HCEC 1CT (cell line): ENCODE measurements around the gene TEKTIP1.

Experiments used
- DNase-seq: peaks from one replicate; pipeline ENCODE4 v3.0.0-alpha.2; 2017

Gene TEKTIP1

DNA sequence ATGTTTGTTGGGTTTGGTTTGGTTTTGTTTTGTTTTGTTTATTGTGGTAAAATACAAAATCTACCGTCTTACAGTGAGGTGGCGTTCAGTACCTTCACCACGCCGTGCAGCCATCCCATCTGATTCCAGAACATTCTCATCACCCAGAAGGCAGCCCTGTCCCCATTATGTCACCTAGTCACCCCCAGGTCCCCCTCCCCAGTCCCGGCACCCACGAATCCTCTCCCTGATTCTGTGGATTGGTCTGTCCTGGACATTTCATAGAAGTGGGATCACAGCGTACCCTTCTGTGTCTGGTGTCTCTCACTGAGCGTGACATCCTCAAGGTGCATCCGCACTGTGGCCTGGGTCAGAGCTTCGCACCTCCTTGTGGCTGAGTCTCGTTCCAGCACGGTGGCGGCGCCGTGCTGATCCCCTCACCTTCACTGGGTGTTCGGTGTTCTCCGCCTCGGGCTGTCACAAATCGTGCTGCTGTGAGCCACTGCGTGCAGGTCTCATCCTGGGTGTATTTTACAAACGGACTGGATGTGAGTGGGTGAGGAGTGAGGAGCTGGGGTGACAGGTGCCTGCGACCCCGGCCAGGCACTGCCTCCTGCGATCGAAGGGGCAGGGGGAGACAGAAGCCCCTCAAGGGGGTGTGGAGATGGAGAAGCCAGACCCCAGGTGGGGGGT, 580 bp upstream of the TEKTIP1 start:
- no peak for DNase-seq

DNA sequence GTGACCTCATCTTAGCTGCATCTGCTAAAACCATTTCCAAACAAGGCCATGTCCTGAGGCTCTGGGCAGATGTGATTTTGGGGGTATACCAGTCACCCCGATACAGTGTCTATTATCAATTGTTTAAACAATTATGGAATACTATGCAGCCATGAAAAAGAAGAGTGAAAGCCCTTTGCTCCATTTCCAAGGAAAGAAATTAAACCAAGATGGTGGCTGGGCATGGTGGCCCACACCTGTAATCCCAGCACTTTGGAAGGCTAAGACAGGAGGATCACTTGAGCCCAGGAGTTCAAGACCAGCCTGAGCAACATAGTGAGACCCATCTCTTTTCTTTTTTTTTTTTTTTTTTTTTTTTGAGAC, 763 bp downstream of the TEKTIP1 start:
- DNase-seq: no peak

DNA sequence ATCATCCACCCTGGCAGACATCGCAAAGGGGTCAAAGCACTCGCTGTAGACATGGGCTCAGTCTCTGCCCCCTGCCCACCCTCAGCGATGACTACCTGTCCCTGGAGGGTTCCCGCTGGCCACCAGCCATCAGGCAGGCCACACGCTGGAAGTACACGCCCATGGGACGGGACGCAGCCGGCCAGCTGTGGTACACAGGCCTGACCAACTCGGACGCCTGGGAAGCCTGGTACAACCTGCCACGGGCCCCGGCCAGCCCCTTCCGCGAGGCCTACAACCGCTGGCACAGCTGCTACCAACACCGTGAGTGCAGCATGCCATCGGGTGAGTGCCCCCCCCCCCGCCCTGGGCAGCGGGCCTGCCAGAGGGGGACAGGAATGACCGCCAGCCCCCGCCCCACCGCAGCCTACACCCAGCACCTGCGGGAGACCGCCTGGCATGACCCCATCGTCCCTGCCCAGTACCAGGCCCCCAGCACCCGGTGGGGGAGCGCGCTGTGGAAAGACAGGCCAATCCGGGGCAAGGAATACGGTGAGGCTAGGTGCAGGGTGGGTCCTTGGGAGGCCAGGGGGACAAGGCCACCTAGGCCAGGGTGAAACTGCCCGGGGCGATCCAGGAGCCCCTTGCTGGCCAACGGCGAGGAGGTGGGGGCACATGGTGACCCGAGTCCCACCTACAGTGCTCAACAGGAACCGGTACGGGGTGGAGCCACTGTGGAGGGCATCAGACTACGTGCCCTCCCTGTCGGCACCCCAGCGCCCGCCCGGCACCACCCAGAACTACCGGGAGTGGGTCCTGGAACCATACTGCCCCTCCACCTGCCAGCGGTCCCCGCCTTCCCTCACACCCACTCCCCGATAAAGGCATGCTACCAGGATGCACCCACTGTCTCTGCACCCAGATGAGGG, 4.4 kb downstream of the TEKTIP1 start:
- no peak for DNase-seq

DNA sequence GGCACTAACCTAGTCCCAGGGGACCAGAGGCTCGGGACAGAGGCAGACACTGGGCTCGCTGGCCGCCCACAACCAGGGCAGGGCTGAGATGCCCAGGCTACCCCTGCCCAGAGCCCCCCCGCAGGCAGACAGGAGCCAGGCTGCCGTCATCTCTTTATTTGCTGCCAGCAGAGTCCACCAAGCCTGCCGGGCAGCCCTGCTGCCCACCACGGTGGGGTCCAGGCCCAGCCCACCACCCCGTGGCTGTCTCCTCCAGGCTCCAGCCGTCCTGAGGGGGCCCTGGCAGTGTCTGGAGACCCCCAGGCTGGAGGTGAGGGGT, 5.0 kb downstream of the TEKTIP1 start:
- DNase-seq: no peak

DNA sequence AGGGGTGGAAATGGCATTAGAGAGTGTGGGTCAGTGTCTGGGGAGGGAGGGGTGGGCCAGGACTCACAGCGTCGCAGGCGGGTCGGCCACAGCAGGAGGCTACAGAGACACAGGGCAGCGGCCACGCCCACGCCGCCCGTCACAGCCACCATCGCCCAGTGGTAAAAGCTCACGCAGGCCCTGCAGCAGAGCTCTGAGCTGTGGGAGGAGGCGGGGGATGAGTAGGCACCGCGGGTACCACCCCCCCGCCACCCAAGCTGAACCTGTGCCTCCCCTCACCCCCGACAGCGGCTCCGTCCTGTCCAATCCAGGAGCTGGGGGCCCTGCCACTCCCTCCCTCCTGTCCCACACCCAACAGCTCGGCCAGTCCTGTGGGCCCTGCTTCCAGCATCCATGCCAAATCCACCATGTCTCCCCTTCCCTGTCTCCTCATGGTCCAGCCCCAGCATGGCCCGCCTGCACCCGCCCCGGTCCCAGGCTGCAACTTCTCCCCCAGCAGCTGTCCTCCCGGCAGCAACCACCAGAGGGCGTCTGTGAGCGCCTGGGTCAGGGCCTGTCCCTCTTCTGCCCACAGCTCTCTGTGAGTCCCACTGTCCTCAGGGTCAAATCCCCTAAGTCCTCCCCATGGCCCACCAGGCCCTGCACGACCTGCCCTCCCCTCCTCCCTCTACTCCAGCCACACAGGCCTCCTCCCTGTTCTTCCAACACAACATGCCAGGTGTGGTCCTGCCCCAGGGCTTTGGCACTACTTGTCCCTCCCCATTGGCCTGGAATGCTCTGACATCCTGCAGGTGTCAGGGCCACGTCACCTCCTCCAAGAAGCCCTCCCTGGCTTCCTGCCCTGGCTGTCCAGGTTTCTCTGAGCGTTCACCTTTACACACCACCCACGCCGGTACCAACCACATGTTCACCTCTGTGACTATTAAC, 6.0 kb downstream of the TEKTIP1 start:
- DNase-seq: no peak

DNA sequence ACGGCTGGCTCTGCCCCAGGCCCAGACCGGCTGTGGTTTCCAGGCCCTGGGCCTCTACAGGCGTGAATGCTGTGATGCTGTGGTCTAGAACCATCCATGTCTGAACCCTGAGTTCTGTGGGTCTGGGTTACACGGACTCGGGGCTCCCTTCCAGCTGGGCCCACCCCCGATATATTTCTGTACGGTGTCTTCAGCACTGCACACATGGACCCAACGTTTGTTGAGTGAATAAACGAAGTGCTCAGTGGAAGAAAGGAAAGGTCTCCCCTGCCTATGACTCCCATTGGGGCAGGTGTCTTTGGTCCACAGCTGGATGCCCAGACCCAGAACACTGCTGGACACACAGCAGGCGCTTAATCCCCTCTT, 6.7 kb downstream of the TEKTIP1 start:
- no peak for DNase-seq

DNA sequence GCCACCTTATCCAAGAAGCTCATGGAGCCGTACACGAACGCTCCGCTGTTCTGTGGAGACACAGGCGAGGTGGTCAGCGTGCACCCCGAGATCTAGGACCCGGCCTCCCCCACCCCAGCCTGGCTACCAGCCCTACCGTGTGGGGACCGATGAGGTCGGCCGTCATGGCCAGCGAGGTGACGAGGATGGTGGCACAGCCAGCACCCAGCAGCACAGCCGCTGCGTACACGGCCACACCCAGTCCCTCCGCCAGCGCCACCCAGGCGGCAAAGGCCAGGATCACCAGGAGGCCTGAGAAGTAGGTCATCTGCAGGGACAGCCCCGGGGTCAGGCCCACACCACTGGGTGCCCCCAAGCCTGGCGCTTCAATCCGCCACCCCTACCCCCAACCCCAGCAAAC, 7.1 kb downstream of the TEKTIP1 start:
- DNase-seq: no peak

DNA sequence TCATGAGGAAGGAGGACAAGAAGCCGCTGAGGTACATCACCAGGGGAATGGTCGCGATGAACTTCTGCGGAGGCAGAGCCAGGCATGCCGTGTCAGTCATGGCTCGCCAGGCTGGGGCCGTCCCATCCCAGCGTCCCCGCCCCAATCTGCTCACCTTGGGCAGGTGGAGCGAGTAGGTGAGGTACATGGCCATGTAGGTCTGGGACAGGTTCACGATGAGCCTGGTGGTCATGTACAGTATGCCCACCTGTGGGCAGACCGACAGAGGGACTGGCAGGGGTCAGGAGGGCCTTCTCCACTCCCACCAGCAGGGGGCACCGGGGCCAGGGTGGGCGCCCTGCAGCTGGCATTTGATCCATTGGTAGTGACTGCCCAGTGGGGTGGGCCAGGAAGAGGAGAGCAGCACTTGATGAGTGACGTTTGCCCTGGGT, 8.3 kb downstream of the TEKTIP1 start:
- no peak for DNase-seq

DNA sequence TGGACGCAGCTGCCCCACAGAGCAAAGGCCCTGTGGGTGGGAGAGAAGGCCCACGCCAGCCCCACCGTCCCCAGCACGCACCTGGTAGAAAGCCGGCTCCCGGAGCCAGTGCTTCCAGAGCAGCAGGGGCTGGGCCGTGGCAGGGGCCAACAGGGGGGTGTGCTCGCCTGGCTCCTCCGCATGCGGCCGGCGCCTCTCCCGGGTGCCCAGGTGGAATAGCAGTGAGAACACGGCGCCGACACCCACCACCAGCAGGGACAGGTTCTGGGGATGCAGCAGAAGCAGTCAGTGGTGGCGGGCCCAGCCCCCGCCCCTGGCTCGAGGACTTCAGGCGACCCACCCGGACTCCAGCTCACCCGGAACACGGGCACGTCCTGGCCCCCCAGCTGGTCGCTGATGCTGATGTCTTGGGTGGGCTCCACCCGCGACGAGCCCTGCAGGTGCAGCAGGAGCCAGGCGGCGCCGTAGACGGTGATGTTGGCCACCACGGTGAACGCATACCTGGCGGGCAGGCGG, 8.9 kb downstream of the TEKTIP1 start:
- no peak for DNase-seq

DNA sequence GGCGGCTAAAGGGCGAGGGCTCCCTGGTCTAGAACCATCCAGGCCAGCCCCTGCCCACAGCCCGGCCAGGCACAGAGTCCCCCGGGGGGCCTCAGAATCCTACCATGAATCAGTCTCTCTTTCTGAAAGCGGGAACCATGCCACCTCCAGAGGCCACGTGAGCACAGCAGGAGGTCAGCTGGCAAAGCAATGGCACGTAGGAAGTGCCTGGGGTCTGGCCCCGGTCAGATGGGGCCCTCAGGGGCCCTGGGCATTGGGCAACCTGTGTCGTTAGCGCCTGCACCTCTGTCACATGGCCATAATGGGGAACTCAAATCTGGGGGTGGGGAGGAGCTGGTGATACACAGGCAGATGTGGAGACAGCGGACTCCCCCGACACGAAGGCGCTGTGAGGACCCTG, 9.6 kb downstream of the TEKTIP1 start:
- no peak for DNase-seq

DNA sequence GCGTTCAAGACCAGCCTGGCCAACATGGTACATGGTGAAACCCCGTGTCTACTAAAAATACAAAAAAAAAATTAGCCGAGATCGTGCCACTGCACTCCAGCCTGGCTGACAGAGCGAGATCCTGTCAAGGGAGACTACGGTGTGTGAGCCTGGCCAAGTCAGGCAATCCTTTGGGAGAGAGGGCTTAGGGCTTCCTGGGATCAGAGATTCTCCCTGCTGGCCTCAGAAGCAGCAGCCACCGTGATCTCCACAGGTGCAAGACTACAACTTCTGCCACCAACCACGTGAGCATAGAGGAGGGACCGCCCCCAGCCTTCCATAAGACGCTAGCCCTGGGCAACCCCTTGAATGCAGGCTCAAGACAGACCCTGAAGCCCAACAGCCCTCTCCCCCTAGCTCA, 10.8 kb downstream of the TEKTIP1 start:
- no peak for DNase-seq

DNA sequence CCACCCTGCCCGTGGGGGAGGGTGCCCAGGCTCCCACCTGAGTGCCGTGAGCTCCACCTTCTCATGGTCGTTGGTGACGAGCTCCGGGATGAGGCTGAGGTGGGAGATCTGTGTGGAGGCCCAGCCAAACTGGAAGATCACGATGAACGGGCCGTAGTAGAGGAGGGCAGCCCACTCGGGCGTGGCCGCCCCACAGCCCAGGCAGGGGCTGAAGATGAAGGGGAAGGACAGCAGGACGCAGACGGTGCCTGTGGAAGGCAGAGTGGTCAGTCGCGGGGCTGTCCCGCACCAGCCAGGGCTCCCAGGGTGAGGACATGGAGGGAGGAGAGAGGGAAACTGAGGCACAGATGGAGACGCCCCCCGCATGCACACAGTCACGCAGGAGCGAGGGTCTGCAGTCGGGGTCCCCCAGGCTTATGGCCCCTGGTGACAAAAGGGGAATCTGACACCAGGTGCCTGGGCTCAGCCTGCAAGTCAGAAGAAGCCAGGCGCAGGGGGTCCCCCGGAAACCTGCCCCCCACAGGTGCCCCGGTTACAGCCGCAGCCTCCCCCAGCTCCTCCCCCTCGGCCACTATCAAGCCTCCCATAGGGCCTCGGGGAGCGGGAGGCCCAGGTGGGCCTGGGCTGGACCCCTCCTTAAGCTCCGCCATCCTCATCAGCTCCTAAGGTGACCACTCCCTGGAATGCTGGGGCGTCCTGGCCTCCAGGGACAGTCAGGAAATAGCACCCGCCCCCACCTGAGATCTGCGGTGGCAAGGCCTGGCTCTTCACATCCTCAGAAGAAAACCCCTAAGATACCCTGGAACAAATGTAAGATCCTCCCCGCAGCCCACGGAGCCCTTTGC, 12.2 kb downstream of the TEKTIP1 start:
- DNase-seq: no peak

DNA sequence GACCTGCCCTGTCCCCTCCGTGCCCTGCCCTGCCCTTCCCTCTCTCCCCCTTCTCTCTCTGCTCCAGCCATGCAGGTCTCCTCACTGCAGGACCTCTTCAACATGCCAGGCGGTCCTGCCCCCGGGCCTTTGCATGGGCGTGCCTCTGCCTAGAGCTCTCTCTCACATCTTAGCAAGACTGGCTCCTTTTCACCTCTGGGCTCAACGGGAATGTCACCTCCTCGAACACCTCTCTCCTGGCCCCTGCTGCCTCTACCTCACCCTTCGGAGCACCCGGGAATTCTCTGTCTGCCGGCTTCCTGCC, 12.8 kb downstream of the TEKTIP1 start:
- no peak for DNase-seq

DNA sequence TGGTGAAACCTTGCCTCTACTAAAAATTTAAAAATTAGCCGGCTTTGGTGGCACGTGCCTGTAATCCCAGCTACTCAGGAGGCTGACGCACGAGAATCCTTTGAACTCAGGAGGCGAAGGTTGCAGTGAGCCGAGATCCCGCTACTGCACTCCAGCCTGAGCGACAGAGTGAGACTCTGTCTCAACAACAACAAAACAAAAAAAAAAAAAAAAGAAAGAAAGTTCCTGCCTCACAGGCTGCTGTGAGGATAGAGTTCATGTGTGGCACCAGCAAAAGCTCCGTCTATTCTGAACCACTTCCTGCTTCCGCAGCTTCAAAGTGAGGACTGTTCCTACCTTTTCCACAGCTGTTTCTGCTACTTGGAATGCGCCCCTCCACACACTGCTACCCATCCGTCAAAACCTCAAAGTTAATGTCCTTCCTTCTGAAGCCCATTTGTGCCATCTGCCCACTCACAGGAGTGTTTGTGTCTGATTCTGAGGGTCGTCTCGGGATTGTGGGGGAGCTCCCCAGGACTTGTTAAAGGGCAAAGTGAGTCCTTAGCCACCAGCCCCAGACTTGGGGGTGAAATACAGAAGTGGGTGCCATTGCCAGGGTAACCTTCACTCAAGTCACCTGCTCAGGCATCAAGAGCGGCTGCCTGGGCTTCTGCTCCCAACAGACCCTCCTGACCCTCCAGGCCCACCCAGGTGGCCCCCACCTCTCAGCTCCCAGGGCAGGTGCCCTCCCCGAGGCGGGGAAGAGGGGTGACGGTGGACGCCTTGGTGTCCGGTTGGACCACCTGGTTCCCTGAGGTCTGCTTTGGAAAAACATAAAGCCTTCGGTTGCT, 15.5 kb downstream of the TEKTIP1 start:
- DNase-seq: no peak

DNA sequence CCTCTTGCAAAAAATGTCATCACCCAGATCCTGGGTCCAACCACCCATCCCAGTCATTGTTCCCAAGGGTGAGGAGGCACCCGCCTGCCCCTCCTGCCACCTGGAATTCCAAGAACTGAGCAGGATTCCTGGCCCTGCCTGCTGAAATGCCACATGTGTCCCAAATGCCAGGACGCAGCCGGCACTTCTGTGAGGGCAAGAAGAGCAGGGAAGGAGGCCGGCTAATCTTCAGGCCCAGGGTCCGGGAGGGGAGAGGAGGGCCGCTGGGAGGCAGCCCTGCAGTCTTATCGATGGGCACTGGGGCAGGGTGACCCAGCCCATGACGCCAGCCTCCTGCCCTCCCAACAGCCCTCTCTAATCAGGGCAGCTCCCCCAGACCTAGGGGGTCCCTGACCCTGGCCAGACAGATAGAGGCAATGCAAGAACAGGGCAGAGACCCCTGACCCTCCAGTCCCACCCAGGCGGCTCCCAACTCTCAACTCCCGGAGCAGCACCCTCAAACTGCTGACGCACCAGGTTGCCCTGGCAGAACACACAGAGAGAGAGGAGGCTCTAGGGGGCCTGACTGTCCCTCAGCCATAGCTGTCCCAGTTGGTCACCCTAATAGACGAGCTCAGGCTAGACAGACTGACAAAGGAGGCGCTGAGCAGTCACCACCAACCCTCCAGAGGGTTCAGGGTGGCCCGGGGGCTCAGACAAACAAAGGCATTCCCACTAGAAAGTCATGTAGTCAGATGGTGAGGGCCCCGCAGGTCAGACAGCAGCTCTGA, 16.9 kb downstream of the TEKTIP1 start:
- DNase-seq: no peak

DNA sequence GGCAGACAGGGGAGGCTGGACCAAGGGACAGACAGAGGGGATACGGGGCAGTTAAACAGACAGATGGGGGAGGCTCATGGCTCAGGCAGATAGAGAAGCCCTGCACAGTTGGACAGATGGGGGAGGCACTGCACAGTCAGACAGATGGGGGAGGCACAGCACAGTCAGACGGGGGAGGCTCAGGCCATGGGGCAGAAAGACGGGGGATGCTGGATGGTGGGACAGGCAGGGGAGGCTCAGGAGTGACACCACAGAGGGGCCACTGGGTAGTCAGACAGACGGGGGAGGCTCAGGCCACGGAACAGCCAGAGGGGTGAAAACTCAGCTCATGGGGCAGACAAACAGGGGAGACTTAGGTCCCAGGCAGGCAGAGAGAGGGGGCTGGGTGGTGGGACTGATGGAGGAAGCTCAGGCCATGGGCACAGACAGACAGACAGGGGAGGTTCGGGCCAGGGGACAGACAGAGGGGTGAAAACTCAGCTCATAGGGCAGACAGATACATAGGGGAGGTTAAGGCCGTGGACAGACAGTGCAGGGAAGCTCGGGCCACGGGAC, 17.5 kb downstream of the TEKTIP1 start:
- DNase-seq: no peak

DNA sequence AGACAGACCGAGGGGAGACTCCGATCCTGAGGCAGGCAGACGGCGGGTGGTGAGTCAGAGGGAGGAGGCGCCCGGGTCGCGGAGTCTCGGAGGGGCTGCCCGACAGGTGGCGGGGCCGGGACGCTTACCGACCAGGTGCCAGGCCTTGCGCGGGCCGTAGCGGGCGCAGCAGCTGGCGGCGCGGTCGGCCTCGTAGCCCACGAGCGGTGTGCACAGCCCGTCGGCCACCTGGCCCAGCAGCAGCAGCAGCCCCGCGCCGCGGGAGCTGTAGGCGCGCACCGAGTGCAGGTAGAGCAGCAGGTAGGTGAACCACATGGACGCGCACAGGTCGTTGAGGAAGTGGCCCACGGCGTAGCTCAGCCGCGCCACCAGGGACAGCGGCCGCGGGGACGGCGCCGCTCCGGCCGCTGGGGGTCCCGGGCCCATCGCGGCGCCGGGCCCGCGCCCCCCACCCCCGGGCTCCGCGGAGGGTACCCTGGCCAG, 18.0 kb downstream of the TEKTIP1 start:
- DNase-seq: peak; percentile 45

DNA sequence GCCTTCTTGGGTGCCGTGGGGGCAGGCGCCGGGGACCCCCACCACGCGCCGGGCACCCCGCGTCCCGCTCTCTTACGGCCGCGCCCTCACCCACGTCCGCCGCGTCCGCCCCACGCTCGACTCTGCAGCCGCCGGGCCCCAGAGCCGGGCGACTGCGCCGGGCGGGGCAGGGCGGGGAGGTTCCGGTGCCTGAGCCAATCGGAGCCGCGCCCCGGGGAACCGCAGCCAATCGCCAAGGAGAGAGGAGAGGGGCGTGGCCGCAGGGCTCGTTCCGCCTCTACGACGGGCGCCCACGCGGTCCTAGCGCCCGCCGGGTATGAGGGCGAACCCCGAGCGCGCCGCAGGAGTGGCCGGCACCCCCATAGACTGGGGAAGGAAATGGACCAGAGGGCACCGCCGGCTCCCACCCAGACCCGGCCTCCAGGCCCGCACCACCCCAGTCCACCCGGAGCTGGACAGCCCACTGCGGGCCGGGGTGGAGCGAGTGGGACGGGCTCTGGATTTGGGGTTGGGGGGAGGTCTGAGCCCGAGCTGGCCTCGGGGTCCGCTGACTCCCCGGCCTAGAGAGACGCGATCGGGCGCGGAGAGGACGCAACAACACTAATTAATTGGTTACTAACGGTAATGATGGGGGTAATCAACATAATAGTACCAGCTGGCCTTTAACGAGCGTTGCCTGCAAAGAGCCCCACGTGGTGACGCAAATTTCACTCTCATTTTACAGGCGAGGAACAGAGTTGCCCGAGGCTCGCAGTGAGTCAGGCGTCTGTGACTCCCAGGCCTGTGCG, 18.7 kb downstream of the TEKTIP1 start, which contains the start of gene MFSD12:
TSS of gene MFSD12 (minus strand) at position 126 of the 788 bp plus-strand sequence. CDS start 183 bp downstream, outside the sequence.
- DNase-seq: peak; percentile 93
